Bronchial epithelial cell (primary cell): ENCODE data around the gene C17orf58. TPM values are rescaled to one million over a fixed set of nuclear protein-coding genes. Genes with fewer than 3 reads are reported as not detected.
"Not testable (repeated sequence)": the region's sequence is repeated elsewhere in the genome, so short reads cannot be mapped to it uniquely, and the experiment has no call there.

Experiments used
- DNase-seq: peaks from one replicate; pipeline ENCODE4 v3.0.0-alpha.2; 2010; ENCODE audit warnings: low read depth
- FAIRE-seq: peaks from 2 replicates; lab custom pipeline; 2011; peaks lifted over from hg19 to GRCh38; lab: Jason Lieb, UNC
- H3K27me3 ChIP-seq: 2 replicates; pipeline ENCODE4 v1.5.1; 2011; ENCODE audit warnings: low read length; ENCODE audit not compliant: control insufficient read depth, insufficient read depth
- H3K36me3 ChIP-seq: 2 replicates; pipeline ENCODE4 v1.5.1; 2011; ENCODE audit warnings: low read length; ENCODE audit not compliant: control insufficient read depth, insufficient read depth
- H3K4me3 ChIP-seq: 2 replicates; pipeline ENCODE4 v1.5.1; 2011; ENCODE audit warnings: mild to moderate bottlenecking, low read depth, low read length, control low read depth
- total RNA-seq: library from RNA; depleted of rRNA; stranded (reverse); fragments of >200 nt; gene quantifications from 2 replicates; pipeline ENCODE4 v1.2.1, GENCODE V29; 2014
- TF ChIP-seq, protein P1 (sequence below): IDR thresholded peaks from 2 replicates; pipeline ENCODE4 v1.5.1; 2011; ENCODE audit warnings: mild to moderate bottlenecking, moderate library complexity, low read length, control low read depth, inconsistent platforms; ENCODE audit not compliant: insufficient read depth, severe bottlenecking

The C17orf58 gene
- total RNA-seq, 1 donor from 2014 or later: 7.4 TPM

DNA sequence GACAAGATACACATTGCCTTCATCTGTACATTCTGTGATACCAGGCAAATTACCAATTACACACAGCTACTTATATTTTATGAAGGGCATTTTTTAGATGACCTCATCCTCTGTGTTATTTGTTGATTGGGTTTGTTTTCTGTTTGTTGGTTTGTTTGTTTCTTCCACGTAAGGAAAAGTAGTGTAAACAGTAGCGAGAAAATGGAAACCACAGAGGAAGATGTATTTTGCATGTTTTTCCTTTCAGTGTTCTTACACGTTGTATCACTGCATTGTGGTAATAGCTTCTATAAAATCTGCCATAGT, 12.9 kb downstream of the C17orf58 start:
- Histone ChIP-seq H3K36me3 (no peaks in the 10 kb centered on the region), H3K27me3 (no peaks in the 10 kb centered on the region), H3K4me3 (no peak overlapping the region)
- DNase-seq (no peak), FAIRE-seq (no peak)
- TF ChIP-seq, protein P1, sequence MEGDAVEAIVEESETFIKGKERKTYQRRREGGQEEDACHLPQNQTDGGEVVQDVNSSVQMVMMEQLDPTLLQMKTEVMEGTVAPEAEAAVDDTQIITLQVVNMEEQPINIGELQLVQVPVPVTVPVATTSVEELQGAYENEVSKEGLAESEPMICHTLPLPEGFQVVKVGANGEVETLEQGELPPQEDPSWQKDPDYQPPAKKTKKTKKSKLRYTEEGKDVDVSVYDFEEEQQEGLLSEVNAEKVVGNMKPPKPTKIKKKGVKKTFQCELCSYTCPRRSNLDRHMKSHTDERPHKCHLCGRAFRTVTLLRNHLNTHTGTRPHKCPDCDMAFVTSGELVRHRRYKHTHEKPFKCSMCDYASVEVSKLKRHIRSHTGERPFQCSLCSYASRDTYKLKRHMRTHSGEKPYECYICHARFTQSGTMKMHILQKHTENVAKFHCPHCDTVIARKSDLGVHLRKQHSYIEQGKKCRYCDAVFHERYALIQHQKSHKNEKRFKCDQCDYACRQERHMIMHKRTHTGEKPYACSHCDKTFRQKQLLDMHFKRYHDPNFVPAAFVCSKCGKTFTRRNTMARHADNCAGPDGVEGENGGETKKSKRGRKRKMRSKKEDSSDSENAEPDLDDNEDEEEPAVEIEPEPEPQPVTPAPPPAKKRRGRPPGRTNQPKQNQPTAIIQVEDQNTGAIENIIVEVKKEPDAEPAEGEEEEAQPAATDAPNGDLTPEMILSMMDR: no peak

DNA sequence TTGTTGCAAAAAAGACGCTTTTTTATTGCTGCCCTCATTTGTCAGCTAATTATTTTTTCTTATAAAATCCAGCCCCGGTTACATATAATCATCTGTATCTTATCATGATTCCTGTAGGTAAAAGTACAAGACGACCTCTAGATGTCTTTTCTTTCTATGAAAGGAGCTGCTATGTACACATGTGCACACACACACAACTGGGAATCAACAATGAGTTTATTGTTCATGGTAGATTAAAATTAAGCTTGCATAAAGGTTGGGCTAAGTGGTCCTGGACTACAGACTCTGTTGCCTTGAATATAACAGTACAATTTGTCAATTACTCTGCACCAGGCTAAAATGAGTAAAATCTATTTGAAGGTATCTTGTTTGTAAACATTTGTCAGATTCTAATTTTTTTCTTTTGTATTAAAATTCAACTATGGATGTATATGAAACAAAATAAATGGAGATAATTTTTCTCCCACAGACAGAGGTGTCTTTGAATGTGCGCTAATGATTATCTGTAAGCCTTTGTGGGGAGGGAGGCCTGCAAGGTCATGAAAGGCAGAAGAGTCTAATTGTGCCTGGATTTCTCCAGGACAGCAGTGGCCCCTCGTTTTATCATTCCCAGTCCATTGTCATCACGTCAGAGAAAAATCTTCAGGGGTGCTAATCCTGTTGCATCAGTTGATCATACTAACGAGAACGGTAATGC, 13.4 kb downstream of the C17orf58 start:
- TF ChIP-seq, protein P1: no peak
- Histone ChIP-seq H3K36me3 (no peaks in the 10 kb centered on the region), H3K4me3 (no peak overlapping the region), H3K27me3 (no peaks in the 10 kb centered on the region)
- DNase-seq: no peak
- no peak for FAIRE-seq

DNA sequence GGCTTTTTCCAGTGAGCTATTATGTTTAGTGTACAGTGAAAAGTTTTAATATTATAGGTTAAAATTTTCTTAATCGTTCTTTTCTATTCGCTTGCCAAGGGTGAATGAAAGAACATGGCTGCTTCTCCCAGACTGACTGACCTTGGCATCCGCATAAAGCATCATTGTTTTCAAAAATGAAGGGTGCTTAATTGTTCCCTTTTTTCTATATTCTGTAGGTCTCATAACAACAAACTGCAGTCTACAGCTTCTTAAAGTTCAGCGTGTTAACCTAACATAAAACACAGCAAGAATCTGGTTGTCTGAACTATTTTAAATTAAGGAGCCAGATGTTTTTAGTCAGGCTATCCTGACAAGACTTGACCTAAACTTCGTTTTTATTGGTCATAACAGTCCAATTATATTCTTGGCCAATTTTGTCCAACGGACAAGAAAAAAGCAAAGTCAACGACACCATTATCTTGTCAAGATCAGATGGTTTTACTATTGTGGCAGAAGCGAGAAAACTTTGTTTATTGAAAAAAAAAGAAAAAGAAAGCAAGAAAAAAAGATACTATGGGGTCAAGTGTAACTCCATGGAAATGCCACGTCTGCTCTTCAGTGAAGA, 14.1 kb downstream of the C17orf58 start:
- DNase-seq: no peak
- FAIRE-seq: no peak
- Histone ChIP-seq H3K27me3 (no peaks in the 10 kb centered on the region), H3K36me3 (no peaks in the 10 kb centered on the region), H3K4me3 (no peak overlapping the region)
- TF ChIP-seq, protein P1: no peak

DNA sequence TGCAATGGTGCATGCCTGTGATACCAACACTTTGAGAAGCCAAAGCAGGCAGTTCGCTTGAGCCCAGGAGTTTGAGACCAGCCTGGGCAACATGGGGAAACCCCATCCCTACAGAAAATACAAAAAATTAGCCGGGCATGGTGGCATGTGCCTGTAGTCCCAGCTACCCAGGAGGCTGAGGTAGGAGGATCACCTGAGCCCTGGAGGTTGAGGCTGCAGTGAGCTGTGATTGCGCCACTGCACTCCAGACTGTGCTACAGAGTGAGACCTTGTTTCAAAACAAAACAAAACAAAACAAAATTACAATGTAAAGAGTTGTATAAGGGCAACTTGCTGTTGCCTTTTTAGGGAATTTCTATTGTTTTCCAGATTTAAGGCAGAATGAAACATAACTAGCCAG, 15.4 kb downstream of the C17orf58 start:
- H3K27me3 ChIP-seq, DNase-seq, H3K4me3 ChIP-seq, H3K36me3 ChIP-seq, FAIRE-seq: not testable (repeated sequence)

DNA sequence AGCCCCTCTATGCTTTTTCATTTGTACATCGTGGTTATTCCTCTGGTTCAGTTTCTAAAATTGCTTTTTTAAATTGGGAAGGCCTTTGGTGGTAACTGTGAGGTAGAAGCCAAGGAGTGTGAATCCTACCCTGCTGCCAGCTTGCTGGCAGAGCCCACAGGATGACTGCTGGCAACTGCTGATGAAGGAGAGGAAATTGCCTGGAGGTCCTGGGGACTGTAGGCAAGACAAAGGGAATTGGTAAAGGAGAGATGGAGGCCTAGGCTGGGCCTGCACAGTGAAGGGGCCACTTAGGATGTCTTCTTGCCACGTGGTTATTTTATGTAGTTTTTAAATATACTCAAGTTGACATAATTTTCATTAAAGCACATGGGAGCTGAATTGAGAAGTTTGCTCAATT, 15.8 kb downstream of the C17orf58 start:
- no peak for DNase-seq
- TF ChIP-seq, protein P1: no peak
- Histone ChIP-seq H3K27me3 (no peaks in the 10 kb centered on the region), H3K36me3 (no peaks in the 10 kb centered on the region), H3K4me3 (no peak overlapping the region)
- no peak for FAIRE-seq

DNA sequence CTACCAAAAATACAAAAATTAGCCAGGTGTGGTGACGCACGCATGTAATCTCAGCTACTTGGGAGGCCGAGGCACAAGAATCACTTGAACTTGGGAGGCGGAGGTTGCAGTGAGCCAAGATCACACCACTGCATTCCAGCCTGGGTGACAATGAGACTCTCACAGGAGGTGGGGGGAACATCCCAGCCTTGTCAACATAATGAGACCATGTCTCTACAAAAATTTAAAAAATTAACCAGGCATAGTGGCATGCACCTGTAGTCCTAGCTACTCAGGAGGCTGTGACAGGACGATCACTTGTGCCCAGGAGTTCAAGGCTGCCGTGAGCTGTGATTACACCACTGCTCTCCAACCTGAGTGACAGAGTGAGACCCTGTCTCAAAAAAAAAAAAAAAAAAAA, 20.0 kb downstream of the C17orf58 start:
- not testable (repeated sequence) for FAIRE-seq

More for the DNA sequence above, 20.0 kb downstream of the C17orf58 start:
- H3K4me3 ChIP-seq, H3K36me3 ChIP-seq, H3K27me3 ChIP-seq, DNase-seq: not testable (repeated sequence)
